K562 (cell line): ENCODE data around the gene ASB6. TPM values are rescaled to one million over a fixed set of nuclear protein-coding genes. Genes with fewer than 3 reads are reported as not detected.

Experiments
- ATF7 ChIP-seq: fragments of 450-650 bp; IDR thresholded peaks from 2 replicates; pipeline ENCODE4 v1.7.1; 2014; ENCODE audit warnings: mild to moderate bottlenecking, moderate library complexity
- CREBBP ChIP-seq: IDR thresholded peaks from one replicate; pipeline ENCODE4 v1.6.1; 2012; ENCODE audit warnings: low read depth, mild to moderate bottlenecking, control low read depth, inconsistent platforms, low read length
- DACH1 ChIP-seq: fragments of 450-650 bp; IDR thresholded peaks from 2 replicates; pipeline ENCODE4 v1.6.1; 2018; ENCODE audit not compliant: partially characterized antibody
- ETV5 ChIP-seq: sonication (generic); formaldehyde crosslinking; IDR thresholded peaks from 2 replicates; pipeline ENCODE4 v1.4.0; 2020; ENCODE audit warnings: low read depth, mild to moderate bottlenecking, missing genetic modification reagents
- KAT7 ChIP-seq: sonication (generic); formaldehyde crosslinking; IDR thresholded peaks from 2 replicates; pipeline ENCODE4 v1.8.0; 2022; ENCODE audit warnings: missing genetic modification reagents, mild to moderate bottlenecking, borderline replicate concordance
- MLX ChIP-seq, 2 experiments: fragments of 450-650 bp in 1 of 2; sonication (generic) in 1 of 2; formaldehyde crosslinking; conservative IDR thresholded peaks; 2 replicates each; pipeline versions ENCODE4 v1.4.0 to v1.8.1; 2020 to 2022; ENCODE audit warnings: mild to moderate bottlenecking in 1 of 2, missing genetic modification reagents in 1 of 2
- NONO ChIP-seq, 2 experiments: fragments of 200-400 bp in 1 of 2; fragments of 450-650 bp in 1 of 2; formaldehyde crosslinking in 1 of 2; IDR thresholded peaks; 2 replicates each; pipeline ENCODE4 v1.6.1; 2017; ENCODE audit warnings: low read depth in 2 of 2, mild to moderate bottlenecking in 2 of 2, moderate library complexity in 2 of 2, low read length in 1 of 2
- RCOR1 ChIP-seq, 2 experiments: IDR thresholded peaks; 2 replicates each; pipeline ENCODE4 v1.6.1; 2012; ENCODE audit warnings: low read depth in 2 of 2, low read length in 2 of 2, borderline replicate concordance in 1 of 2, improper control_type of control experiment in 1 of 2
- RUNX1 ChIP-seq: sonication (generic); IDR thresholded peaks from 2 replicates; pipeline ENCODE4 v1.6.1; 2016; ENCODE audit warnings: antibody characterized with exemption, low read depth
- SIN3A ChIP-seq, 2 experiments: fragments of 150-350 bp in 1 of 2; IDR thresholded peaks; 2 replicates each; pipeline ENCODE4 v1.6.1; 2011 to 2016; ENCODE audit warnings: borderline replicate concordance in 2 of 2, low read depth in 2 of 2, low read length in 2 of 2, mild to moderate bottlenecking in 2 of 2, moderate library complexity in 2 of 2; ENCODE audit not compliant: control insufficient read depth in 1 of 2
- SMARCB1 ChIP-seq: IDR thresholded peaks from 2 replicates; pipeline ENCODE4 v1.6.1; 2011; ENCODE audit warnings: improper control_type of control experiment, low read depth; ENCODE audit not compliant: insufficient read length
- SRSF9 ChIP-seq: fragments of 200-400 bp; formaldehyde crosslinking; IDR thresholded peaks from 2 replicates; pipeline ENCODE4 v1.6.1; 2017; ENCODE audit warnings: low read depth, low read length, borderline replicate concordance
- ZFP30 ChIP-seq: fragments of 250-450 bp; sonication (Bioruptor Pico); IDR thresholded peaks from 2 replicates; pipeline ENCODE4 v1.8.0; 2022; ENCODE audit warnings: moderate library complexity, mild to moderate bottlenecking, inconsistent platforms, borderline replicate concordance
- ZFPM2 ChIP-seq: fragments of 250-450 bp; sonication (Bioruptor Pico); IDR thresholded peaks from 2 replicates; pipeline ENCODE4 v1.5.1; 2022; ENCODE audit warnings: mild to moderate bottlenecking
- ZNF253 ChIP-seq: fragments of 250-450 bp; sonication (Bioruptor Pico); conservative IDR thresholded peaks from 2 replicates; pipeline ENCODE4 v1.6.1; 2021; ENCODE audit warnings: mild to moderate bottlenecking
- ZNF324 ChIP-seq: fragments of 250-450 bp; sonication (Bioruptor Pico); IDR thresholded peaks from 2 replicates; pipeline ENCODE4 v1.4.0; 2020; ENCODE audit warnings: mild to moderate bottlenecking
- ZNF785 ChIP-seq: fragments of 250-450 bp; sonication (Bioruptor Pico); IDR thresholded peaks from 2 replicates; pipeline ENCODE4 v1.4.0; 2020; ENCODE audit warnings: mild to moderate bottlenecking
- polyA plus RNA-seq, 8 experiments: library from polyadenylated mRNA; depleted of rRNA in 4 of 8; stranded (reverse) in 5 of 8; unstranded in 3 of 8; fragments of >200 nt; fragmentation: Nextera tagmentation in 2 of 8; fragmentation: Illumina TruSeq in 1 of 8; extraction: Ambion mirVana in 2 of 8; extraction: Trizol in 1 of 8; gene quantifications; 2 replicates each; pipeline versions ENCODE4 v1.2.1 to v1.2.3, GENCODE V29; 2011 to 2014; ENCODE audit warnings: inconsistent platforms in 1 of 8, missing spikeins in 1 of 8
- total RNA-seq, 7 experiments: library from RNA; depleted of rRNA in 6 of 7; stranded (reverse); fragments of >200 nt in 6 of 7; fragmentation: Illumina TruSeq in 2 of 7; extraction: Trizol in 2 of 7; gene quantifications; 2 replicates each; pipeline versions ENCODE4 v1.2.1 to v1.2.3, GENCODE V29; 2011 to 2021; ENCODE audit warnings: low replicate concordance in 1 of 7
- TF ChIP-seq, protein P1 (sequence below): sonication (generic); formaldehyde crosslinking; IDR thresholded peaks from 2 replicates; pipeline ENCODE4 v1.8.0; 2022; ENCODE audit warnings: mild to moderate bottlenecking, low read depth, missing genetic modification reagents
- TF ChIP-seq, protein P2 (sequence below): fragments of 250-450 bp; sonication (Bioruptor Pico); IDR thresholded peaks from 2 replicates; pipeline ENCODE4 v1.5.0; 2020; ENCODE audit warnings: mild to moderate bottlenecking, borderline replicate concordance

Gene ASB6
- total and polyA plus RNA-seq, 9 of the 15 experiments (the other 6 are each of a cell fraction or from before 2014, with no cell fraction given), result 0.92 to 17.8 (median 11.3) TPM

GRCh38 chr9:129641750-129642585 is at the start of gene ASB6 (continued):
- TF ChIP-seq, protein P1, sequence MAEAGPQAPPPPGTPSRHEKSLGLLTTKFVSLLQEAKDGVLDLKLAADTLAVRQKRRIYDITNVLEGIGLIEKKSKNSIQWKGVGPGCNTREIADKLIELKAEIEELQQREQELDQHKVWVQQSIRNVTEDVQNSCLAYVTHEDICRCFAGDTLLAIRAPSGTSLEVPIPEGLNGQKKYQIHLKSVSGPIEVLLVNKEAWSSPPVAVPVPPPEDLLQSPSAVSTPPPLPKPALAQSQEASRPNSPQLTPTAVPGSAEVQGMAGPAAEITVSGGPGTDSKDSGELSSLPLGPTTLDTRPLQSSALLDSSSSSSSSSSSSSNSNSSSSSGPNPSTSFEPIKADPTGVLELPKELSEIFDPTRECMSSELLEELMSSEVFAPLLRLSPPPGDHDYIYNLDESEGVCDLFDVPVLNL (CRISPR knock-in tag), result no peak
- peak; percentile 87 for TF ChIP-seq ATF7
- peak in 1 of 2 experiments; percentile 91; a peak in 3 of 4 replicates for TF ChIP-seq NONO (IDR thresholded peaks at IDR 0.05; ENCODE audit: low read depth in 2 of 2, low read length in 1 of 2)
- peak; percentile 93 for TF ChIP-seq ETV5 (CRISPR knock-in tag)
- no peak for TF ChIP-seq RUNX1
- no peak for TF ChIP-seq ZNF253
- TF ChIP-seq MLX (CRISPR knock-in tag; conservative IDR thresholded peaks at IDR 0.05), result no peak
- no peak for TF ChIP-seq ZFP30 (CRISPR knock-in tag)
- no peak for TF ChIP-seq ZFPM2 (CRISPR knock-in tag)
- TF ChIP-seq SRSF9, result no peak
- peak; percentile 62 for TF ChIP-seq DACH1
- TF ChIP-seq, protein P2, sequence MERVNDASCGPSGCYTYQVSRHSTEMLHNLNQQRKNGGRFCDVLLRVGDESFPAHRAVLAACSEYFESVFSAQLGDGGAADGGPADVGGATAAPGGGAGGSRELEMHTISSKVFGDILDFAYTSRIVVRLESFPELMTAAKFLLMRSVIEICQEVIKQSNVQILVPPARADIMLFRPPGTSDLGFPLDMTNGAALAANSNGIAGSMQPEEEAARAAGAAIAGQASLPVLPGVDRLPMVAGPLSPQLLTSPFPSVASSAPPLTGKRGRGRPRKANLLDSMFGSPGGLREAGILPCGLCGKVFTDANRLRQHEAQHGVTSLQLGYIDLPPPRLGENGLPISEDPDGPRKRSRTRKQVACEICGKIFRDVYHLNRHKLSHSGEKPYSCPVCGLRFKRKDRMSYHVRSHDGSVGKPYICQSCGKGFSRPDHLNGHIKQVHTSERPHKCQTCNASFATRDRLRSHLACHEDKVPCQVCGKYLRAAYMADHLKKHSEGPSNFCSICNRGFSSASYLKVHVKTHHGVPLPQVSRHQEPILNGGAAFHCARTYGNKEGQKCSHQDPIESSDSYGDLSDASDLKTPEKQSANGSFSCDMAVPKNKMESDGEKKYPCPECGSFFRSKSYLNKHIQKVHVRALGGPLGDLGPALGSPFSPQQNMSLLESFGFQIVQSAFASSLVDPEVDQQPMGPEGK (CRISPR knock-in tag), result no peak
- no peak for TF ChIP-seq ZNF785
- no peak for TF ChIP-seq ZNF324
- TF ChIP-seq SIN3A (IDR thresholded peaks at IDR 0.05; ENCODE audit: borderline replicate concordance in 2 of 2, control insufficient read depth in 1 of 2, low read depth in 2 of 2, low read length in 2 of 2), result peak; percentile 80 to 83; a peak in 2 of 4 replicates
- peak; percentile 92; the same call in 1 of the 2 replicates for TF ChIP-seq KAT7
- peak in 1 of 2 experiments; percentile 75; a peak in 3 of 4 replicates for TF ChIP-seq RCOR1 (IDR thresholded peaks at IDR 0.05; ENCODE audit: borderline replicate concordance in 1 of 2, low read depth in 2 of 2, low read length in 2 of 2)
- no peak for TF ChIP-seq CREBBP
- no peak for TF ChIP-seq SMARCB1
